HUES6 (cell line): Measurements from ENCODE around the gene ATP6V1G3.

Experiments
- H3K27ac ChIP-seq: 2 replicates; pipeline ENCODE4 v1.7.0; 2013; ENCODE audit warnings: low read depth, mild to moderate bottlenecking, low read length, inconsistent platforms
- H3K27me3 ChIP-seq: 2 replicates; pipeline ENCODE4 v1.6.1; 2013; ENCODE audit warnings: low read length; ENCODE audit not compliant: control insufficient read depth, insufficient read depth
- H3K36me3 ChIP-seq: 2 replicates; pipeline ENCODE4 v1.6.1; 2013; ENCODE audit warnings: low read length; ENCODE audit not compliant: control insufficient read depth, insufficient read depth
- H3K4me1 ChIP-seq: 2 replicates; pipeline ENCODE4 v1.6.1; 2013; ENCODE audit warnings: low read length; ENCODE audit not compliant: control insufficient read depth, insufficient read depth
- H3K4me3 ChIP-seq: 2 replicates; pipeline ENCODE4 v1.5.1; 2013; ENCODE audit warnings: low read depth, low read length
- H3K9ac ChIP-seq: one replicate; pipeline ENCODE4 v1.6.1; 2013; ENCODE audit warnings: mild to moderate bottlenecking, low read length
- H3K9me3 ChIP-seq: 2 replicates; pipeline ENCODE4 v1.6.1; 2013; ENCODE audit warnings: low read depth, low read length; ENCODE audit not compliant: control insufficient read depth, insufficient read depth

The ATP6V1G3 gene

GRCh38 chr1:198496216-198497143, 44.0 kb downstream of the ATP6V1G3 start:
- Histone ChIP-seq H3K27ac (no peak overlapping the region), H3K9ac (no peak overlapping the region), H3K4me1 (peaks cover 7% of the 10 kb centered on the region; the same call in 1 of the 2 replicates), H3K4me3 (no peak overlapping the region), H3K9me3 (no peaks in the 10 kb centered on the region), H3K36me3 (no peaks in the 10 kb centered on the region), H3K27me3 (no peaks in the 10 kb centered on the region)

GRCh38 chr1:198495631-198496030, 44.8 kb downstream of the ATP6V1G3 start:
- Histone ChIP-seq H3K9me3 (no peaks in the 10 kb centered on the region), H3K9ac (no peak overlapping the region), H3K4me3 (no peak overlapping the region), H3K4me1 (peaks cover 7% of the 10 kb centered on the region; the same call in 1 of the 2 replicates), H3K27ac (no peak overlapping the region), H3K27me3 (no peaks in the 10 kb centered on the region), H3K36me3 (no peaks in the 10 kb centered on the region)

DNA sequence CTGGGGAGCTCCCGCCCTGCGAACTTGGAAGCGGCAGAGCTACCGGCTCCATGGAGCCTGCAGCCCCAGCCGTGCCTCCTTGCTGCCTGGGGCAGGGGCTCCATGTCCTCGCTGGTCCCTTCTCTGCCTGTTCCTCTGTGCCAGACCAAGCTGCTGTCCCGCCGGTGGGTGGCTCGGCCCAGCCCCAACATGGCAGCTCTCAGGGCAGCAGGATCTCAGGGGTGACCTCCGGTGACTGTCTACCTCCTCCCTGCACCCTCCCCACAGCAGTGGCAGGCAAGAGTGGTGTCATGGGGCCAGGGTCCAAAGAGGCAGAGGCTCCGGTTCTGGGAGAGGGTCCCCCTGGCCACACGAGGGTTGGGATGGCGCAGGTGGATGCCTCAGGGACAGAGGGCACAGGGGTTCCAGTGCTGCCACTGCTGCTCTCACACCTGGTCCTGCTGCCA, 45.8 kb downstream of the ATP6V1G3 start:
- Histone ChIP-seq H3K27me3 (no peaks in the 10 kb centered on the region), H3K4me3 (no peak overlapping the region), H3K4me1 (peaks cover 7% of the 10 kb centered on the region; the same call in 1 of the 2 replicates), H3K27ac (no peak overlapping the region), H3K9me3 (no peaks in the 10 kb centered on the region), H3K9ac (no peak overlapping the region), H3K36me3 (no peaks in the 10 kb centered on the region)

DNA sequence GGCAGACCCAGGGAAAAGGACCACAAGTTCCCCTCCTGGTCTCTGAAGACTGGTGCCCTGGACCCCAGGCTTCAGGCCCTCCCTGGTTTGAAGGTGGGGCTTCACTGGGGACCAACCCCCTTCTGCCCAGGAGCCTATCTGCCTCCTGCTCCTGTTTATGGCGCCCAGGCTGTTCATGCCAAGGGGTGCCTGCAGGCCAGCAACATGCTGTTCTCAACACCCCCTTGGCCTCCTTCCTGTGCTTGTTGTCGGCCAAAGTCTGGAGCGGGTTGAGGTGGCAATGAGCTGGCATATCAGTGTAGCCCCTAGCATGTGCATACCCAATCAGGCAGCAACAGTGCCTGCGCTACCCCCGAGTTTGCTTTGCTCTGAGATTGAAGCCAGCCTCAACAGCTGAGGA, 46.3 kb downstream of the ATP6V1G3 start:
- no peaks in the 10 kb centered on the region for H3K9me3 ChIP-seq
- H3K36me3 ChIP-seq, result no peaks in the 10 kb centered on the region
- no peak overlapping the region for H3K4me3 ChIP-seq
- no peaks in the 10 kb centered on the region for H3K27me3 ChIP-seq
- no peak overlapping the region for H3K9ac ChIP-seq
- peaks cover 7% of the 10 kb centered on the region; the same call in 1 of the 2 replicates for H3K4me1 ChIP-seq
- H3K27ac ChIP-seq, result no peak overlapping the region

DNA sequence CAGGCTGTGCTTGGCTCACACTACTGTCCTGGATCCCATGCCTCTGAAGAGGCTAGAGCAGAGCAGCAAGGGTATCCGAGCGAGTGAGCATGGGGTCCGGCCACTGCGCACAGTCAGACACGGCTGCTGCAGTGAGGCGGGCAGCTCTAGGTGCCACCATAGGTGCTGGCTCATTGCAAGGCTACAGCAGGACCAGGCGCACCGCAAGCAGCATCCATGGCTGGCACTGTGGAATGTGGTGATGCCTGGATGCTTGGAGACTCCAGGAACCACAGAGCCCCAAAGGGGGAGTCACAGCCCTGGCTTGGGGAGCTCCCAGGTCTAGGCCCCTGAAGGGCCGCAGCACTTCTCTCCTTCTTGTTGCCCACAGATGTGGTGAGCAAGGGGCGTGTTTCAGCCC, 47.2 kb downstream of the ATP6V1G3 start:
- H3K4me1 ChIP-seq, result no peaks in the 10 kb centered on the region
- H3K27ac ChIP-seq, result no peak overlapping the region
- no peaks in the 10 kb centered on the region for H3K9me3 ChIP-seq
- no peak overlapping the region for H3K9ac ChIP-seq
- no peaks in the 10 kb centered on the region for H3K27me3 ChIP-seq
- no peaks in the 10 kb centered on the region for H3K36me3 ChIP-seq
- H3K4me3 ChIP-seq, result no peak overlapping the region

- Histone ChIP-seq H3K4me1 (no peaks in the 10 kb centered on the region), H3K4me3 (no peak overlapping the region), H3K9me3 (no peaks in the 10 kb centered on the region), H3K9ac (no peak overlapping the region), H3K27me3 (no peaks in the 10 kb centered on the region), H3K27ac (no peak overlapping the region), H3K36me3 (no peaks in the 10 kb centered on the region)
These were observed 47.6 kb downstream of the ATP6V1G3 start for GRCh38 chr1:198492872-198493271.

DNA sequence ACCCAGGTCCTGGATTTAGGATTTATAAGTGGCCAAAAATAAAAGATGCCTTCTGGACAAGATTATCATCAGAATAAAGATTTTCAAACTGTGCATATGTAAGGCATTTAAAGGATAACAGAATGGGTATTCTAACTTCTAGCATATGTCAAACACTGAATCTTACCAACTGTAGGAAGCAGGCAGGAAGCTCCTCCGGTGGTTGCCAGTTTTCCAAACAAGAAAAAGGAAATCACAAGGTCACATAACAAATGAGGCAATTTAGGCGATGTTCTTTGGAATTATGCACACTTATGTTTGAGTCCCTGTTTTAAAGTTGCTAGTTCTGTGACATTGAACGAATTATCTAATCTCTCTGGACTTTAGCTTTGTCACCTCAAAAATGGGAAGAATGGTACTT, 48.9 kb downstream of the ATP6V1G3 start:
- Histone ChIP-seq H3K27me3 (no peaks in the 10 kb centered on the region), H3K4me3 (no peak overlapping the region), H3K4me1 (no peaks in the 10 kb centered on the region), H3K9ac (no peak overlapping the region), H3K36me3 (no peaks in the 10 kb centered on the region), H3K27ac (no peak overlapping the region), H3K9me3 (no peaks in the 10 kb centered on the region)

GRCh38 chr1:198491028-198491427, 49.5 kb downstream of the ATP6V1G3 start:
- Histone ChIP-seq H3K4me3 (no peak overlapping the region), H3K27me3 (no peaks in the 10 kb centered on the region), H3K4me1 (no peaks in the 10 kb centered on the region), H3K9ac (no peak overlapping the region), H3K36me3 (no peaks in the 10 kb centered on the region), H3K9me3 (no peaks in the 10 kb centered on the region), H3K27ac (no peak overlapping the region)

- Histone ChIP-seq H3K9me3 (no peaks in the 10 kb centered on the region), H3K4me3 (no peak overlapping the region), H3K36me3 (no peaks in the 10 kb centered on the region), H3K27ac (no peak overlapping the region), H3K4me1 (no peaks in the 10 kb centered on the region), H3K27me3 (no peaks in the 10 kb centered on the region), H3K9ac (no peak overlapping the region)
These were observed 50.3 kb downstream of the ATP6V1G3 start for GRCh38 chr1:198490224-198490623.

- Histone ChIP-seq H3K36me3 (no peaks in the 10 kb centered on the region), H3K4me3 (no peak overlapping the region), H3K4me1 (no peaks in the 10 kb centered on the region), H3K27ac (no peak overlapping the region), H3K9me3 (no peaks in the 10 kb centered on the region), H3K9ac (no peak overlapping the region), H3K27me3 (no peaks in the 10 kb centered on the region)
These were observed 53.6 kb downstream of the ATP6V1G3 start for GRCh38 chr1:198486903-198487302.

- H3K27ac ChIP-seq, result no peak overlapping the region
- H3K36me3 ChIP-seq, result no peaks in the 10 kb centered on the region
- no peaks in the 10 kb centered on the region for H3K4me1 ChIP-seq
- no peaks in the 10 kb centered on the region for H3K9me3 ChIP-seq
- no peaks in the 10 kb centered on the region for H3K27me3 ChIP-seq
- no peak overlapping the region for H3K4me3 ChIP-seq
- H3K9ac ChIP-seq, result no peak overlapping the region
These were observed 56.8 kb downstream of the ATP6V1G3 start for GRCh38 chr1:198483645-198484044.
